GM19043 (cell line): Measurements from ENCODE around the gene IGSF8.
"Not testable (repeated sequence)": the region's sequence is repeated elsewhere in the genome, so short reads cannot be mapped to it uniquely, and the experiment has no call there.

ENCODE experiments used
- ATAC-seq: cut with Tn5 transposase; IDR thresholded peaks from one replicate; pipeline ENCODE4 v1.9.1; 2021; ENCODE audit warnings: low read depth; ENCODE audit not compliant: unreplicated experiment

IGSF8 gene

GRCh38 chr1:160069460-160070231 lies 28.8 kb downstream of the IGSF8 start, which contains the start of gene KCNJ10:
KCNJ10 (minus strand) TSS chr1:160070160; CDS start chr1:160042532, 27,628 bp downstream.
- ATAC-seq = no peak

- ATAC-seq = no peak
Measured at GRCh38 chr1:160068225-160068624, 30.2 kb downstream of the IGSF8 start.

GRCh38 chr1:160066829-160067745 lies 31.3 kb downstream of the IGSF8 start:
- no peak for ATAC-seq

- no peak for ATAC-seq
Measured at GRCh38 chr1:160064746-160065145, 33.7 kb downstream of the IGSF8 start.

- no peak for ATAC-seq
Measured at GRCh38 chr1:160064164-160064563, 34.3 kb downstream of the IGSF8 start.

- no peak for ATAC-seq
Measured at GRCh38 chr1:160063176-160063575, 35.2 kb downstream of the IGSF8 start.

- no peak for ATAC-seq
Measured at GRCh38 chr1:160062230-160062532, 36.2 kb downstream of the IGSF8 start.

GRCh38 chr1:160061369-160062229 lies 36.8 kb downstream of the IGSF8 start:
- ATAC-seq = no peak

GRCh38 chr1:160058087-160058486 lies 40.3 kb downstream of the IGSF8 start:
- no peak for ATAC-seq

- ATAC-seq = no peak
Measured at GRCh38 chr1:160056648-160057169, 41.7 kb downstream of the IGSF8 start.

GRCh38 chr1:160053548-160054365 lies 44.7 kb downstream of the IGSF8 start:
- ATAC-seq = no peak

GRCh38 chr1:160052936-160053335 lies 45.5 kb downstream of the IGSF8 start:
- ATAC-seq = no peak

- no peak for ATAC-seq
Measured at GRCh38 chr1:160050619-160051018, 47.8 kb downstream of the IGSF8 start.

- ATAC-seq = not testable (repeated sequence)
Measured at GRCh38 chr1:160050182-160050581, 48.2 kb downstream of the IGSF8 start.

GRCh38 chr1:160049101-160049500 lies 49.3 kb downstream of the IGSF8 start:
- no peak for ATAC-seq

GRCh38 chr1:160048335-160048734 lies 50.1 kb downstream of the IGSF8 start:
- ATAC-seq = no peak

GRCh38 chr1:160047111-160047991 lies 51.1 kb downstream of the IGSF8 start:
- no peak for ATAC-seq

- ATAC-seq = no peak
Measured at GRCh38 chr1:160046494-160047110, 51.8 kb downstream of the IGSF8 start.
